ENCODE measurements around the gene PARD6G.

The PARD6G gene

DNA sequence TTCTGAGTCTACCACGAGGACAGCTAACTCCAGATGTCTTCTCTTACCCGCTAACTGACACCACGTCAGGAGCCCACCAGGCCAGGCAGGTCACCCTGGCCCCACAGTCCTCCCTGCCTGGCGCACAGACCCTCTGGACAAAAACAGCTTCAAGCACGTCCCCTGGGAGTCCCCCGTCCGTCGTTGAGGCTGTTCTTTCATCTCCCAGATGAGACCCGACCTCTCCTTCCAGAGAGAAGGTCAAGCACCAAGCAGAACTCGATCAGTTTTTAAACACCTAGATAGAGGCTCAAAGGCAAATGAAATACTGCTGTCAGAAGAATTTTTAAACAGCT lies 57.8 kb downstream of the PARD6G start:
- no peak for DNase-seq

DNA sequence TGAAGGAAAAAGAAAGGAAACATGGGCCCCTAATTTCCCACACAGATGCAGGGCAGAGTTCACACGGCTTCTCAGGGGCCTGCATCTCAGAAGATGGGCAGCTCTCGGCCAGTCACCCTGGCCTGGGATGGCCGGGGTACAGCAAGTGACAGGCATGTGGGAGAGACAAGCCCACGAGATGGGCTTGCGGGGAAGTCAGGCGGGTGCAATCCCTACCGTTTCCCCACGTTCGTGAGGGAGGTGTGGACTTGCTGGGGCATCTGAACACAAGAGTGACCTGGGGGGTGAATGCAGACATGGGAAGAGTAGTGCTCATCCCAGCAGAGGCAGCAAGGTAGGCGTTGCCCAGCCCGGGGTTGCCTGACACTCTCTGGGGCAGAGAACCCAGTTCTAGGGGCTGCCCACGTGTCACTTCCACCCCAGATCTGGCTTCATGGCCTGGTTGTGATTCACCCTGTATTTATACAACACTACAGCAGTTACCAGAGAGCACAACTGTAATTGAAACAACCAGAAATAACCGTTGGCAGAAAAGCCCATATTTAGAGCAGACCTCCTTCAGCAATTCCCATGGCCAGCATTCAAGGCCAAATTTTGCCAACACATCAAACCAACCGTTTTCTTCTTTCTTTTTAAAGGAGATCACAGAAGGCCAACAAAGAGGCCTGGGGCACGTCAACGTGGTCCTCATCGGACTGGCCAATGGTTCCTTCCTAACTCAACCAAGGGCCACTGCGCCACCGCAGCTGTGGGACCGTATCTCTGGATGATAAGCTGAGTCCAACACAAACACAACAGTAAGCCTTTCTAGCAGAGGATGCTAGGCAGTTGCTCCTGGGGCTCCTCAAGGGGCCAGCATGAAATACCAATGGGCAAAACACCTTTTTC lies 58.4 kb downstream of the PARD6G start:
- DNase-seq = no peak

DNA sequence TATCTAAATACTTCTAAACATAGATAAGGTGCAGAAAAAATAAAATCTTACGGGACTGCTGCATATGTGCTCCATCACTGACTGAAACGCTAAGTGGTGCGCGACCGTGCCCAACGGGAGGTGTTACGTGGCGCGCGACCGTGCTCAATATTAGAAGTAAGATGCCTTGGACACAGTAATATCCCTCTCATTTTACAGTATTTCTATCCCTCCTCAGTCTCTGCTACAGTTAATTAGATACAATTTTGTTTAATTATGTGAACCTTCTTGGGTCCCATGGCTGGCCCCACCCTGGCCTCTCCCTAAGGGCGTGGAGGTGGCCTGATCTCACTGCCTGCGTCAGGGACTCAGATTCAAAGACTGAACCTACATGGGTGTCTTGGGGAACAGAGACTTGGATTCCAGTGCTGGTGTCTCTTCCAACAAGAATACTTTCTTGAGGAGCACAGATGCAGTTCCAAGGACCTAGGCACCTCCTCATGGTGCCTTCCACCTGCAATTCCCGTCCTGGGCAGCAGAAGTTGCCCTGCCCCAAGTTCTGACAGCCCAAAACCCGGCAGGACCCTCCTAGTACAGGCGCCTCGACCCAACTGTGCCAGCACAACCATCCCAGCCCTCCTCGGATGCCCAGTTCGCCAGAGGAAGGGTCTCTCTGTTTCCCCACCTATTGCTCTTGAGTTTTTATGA lies 59.2 kb downstream of the PARD6G start:
- DNase-seq = no peak

DNA sequence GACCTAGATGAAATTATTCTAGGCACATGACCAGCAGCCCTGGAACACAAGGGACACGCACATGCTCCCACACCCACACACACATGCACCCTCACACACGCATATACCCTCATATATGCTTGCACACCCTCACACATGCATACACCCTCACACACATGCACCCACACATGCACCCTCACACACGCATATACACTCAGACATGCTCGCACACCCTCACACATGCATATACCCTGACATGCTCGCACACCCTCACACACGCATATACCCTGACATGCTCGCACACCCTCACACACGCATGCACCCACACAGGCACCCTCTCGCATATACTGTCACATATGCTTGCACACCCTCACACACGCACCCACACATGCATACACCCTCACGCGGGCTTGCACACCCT lies 61.8 kb downstream of the PARD6G start:
- no peak for DNase-seq

DNA sequence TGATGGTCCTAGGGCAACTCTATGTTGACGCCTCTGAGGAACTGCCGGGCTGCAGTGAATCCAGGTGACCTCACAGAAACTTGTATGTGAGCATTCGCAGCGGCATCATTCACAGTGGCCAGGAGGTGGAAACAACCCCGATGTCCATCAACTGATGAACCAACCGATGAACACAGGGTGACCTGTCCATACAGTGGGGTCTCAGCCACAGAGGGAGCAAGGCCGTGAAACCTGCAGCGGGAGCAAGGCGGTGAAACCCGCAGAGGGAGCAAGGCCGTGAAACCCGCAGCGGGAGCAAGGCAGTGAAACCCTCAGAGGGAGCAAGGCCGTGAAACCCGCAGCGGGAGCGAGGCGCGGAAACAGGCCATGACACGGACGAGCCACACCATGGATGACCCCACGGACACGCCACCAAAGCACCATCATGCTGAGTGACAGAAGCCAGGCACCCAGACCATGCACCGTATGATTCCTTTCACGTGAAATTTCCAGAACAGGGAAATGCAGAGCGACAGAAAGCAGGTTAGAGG lies 63.0 kb downstream of the PARD6G start:
- no peak for DNase-seq

DNA sequence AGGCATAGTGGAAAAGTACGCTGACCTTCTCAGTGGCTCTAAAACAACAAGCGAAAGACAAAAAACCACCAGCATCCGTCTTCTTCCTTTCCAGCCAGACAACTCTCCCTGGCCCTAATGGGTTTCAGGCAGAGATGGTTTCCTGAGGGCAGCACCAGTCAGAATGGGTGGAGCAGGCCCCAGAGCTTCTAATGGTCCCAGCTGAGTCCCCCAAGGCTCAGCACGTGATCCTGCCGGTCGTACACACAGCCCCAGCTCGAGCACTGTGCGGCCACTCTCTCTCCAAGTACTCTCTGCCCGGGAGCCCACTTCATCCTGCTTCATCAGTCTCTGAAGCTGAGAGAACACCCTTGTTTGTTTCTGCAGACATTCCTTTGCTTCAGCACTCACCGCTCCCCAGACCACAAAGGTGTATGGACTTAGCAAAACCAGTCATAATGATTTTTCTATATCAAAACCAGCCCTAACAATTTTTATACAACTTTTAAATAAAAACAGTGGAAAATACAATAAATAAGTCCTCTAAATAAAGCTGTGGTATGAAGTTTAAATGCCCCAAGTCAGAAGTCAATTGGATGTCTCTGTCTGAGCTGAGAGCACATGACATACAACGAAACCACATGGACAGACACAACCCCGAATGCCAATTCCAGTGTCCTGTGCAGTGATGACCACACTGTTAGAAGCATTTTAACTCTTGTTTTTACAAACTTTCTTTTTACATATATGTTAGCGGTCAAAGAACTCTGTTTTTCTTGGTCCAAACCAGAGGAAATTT lies 63.9 kb downstream of the PARD6G start:
- no peak for DNase-seq

DNA sequence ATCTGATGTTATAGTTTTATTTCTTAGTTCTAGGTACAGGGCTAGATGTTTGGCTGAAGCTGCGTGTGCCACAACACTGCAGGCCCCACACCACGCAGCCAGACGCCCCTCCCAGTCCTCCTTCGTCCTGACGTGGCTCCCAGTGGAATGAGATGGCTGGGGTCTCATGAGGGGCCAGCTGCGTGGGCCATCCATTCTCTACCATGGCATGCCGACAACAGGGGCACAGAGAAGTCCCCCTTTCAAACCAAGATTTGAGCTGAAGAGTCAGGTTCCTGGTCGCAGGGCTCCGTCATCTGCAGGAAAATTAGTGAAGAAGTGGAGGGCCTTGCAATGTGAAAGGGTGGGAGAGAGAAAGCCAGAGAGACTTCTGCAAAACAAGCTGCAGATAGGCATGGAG lies 64.5 kb downstream of the PARD6G start:
- DNase-seq = no peak

DNA sequence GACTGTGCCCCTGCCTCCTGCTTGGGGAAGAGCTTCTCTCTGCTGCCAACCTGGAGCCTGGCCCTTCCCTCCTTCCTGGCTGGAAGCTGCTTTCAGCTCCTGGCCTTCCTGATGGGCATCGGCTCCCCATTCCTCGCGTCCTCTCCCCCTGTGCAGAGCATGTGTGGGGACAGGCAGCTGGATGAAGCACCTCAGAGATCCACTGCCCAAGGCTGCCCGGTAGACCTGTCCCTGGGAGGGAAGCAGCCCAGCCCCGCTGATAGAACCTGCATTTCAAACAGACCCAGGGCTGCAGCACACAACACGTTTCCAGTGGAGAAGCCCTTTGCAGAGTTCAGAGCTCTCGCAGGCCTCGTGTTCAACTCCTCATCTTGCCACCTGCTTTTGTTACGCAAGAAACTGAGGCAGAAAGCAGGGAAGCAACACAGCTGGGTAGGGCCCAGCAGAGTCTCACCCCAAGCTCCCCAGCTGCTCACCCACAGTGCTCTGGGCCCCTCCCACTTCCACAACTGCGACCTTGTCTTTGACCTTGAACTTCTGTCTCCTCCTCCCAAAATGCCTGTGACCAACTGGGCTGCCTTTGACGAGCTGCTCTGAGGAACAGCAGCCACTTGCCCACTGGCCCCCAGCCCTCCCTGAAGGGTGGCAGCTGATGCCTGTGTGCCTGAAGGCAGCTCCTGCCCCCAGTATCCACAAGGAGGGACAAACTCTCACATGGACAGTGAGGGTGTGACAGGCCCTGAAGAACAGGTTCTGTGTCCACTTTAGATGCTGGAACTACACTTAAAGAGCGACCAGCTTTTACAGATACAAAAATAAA lies 65.5 kb downstream of the PARD6G start:
- no peak for DNase-seq

DNA sequence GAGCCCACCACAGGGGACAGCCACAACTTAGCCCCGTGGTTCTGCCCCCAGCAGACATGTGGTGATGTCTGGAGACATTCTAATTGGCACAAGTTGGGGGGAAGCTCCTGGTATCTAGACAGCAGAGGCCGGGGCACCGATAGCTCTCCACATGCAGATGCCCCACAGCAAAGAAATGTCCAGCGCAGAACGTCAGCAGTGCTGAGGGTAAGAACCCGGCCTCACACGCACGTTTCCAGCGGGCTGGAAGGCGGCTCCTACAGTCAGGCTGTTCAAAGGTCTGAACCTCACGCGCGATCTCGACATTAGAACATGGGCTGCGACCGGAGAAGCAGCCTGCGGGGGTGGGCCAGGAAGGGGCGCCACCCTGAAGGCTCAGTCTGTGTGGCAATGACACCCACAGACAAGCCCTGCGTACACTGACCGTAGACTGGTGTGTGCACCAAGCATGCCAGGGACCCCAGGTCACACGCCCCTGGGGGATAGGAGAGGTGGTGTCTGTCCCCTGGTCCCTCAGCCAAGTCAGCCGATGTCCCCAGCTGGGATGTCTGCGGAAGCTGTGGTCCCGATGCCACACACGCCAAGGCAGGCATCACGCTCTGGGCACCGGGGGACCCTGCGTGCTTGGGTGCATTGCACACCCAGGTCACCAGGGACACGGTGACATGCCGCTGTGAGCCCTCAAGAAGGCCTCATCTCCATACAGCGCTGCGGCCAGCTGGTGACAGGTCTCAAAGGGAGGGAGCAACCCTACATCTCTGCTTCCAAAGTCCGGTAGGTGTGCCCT lies 66.3 kb downstream of the PARD6G start:
- no peak for DNase-seq

DNA sequence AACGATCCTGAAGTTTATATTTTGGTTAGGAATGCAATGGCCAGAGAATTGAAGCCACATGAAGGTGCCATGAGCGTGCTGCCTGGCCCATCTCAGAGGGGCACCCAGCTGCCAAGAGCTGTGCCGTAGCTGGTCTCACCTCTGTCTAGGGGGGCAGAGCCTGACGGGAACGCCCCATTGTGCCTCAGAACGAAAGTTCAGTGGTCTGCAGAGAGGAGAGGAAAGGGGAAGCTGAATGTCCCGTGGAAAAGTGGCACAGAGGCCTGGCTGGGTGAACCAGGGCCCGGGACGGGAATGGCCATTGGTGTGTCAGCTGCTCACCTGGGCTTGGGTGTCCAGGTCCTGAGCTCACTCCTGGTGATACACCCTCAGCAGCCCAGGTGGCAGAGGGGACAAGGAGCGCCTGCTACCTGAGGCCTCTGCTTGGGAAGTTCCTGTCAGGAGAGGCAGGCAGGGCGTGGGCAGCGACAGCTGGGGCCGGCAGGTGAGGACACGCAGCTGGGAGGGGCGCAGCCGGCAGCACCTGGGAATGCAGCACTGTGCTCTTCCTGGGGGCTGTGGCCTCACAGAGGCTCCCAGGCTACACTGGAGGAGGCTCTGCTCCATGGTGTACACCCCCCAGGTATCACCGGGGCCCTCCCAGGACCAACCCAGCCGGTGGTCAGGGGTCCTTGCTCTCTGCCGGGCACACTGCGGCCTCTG lies 67.3 kb downstream of the PARD6G start:
- no peak for DNase-seq

DNA sequence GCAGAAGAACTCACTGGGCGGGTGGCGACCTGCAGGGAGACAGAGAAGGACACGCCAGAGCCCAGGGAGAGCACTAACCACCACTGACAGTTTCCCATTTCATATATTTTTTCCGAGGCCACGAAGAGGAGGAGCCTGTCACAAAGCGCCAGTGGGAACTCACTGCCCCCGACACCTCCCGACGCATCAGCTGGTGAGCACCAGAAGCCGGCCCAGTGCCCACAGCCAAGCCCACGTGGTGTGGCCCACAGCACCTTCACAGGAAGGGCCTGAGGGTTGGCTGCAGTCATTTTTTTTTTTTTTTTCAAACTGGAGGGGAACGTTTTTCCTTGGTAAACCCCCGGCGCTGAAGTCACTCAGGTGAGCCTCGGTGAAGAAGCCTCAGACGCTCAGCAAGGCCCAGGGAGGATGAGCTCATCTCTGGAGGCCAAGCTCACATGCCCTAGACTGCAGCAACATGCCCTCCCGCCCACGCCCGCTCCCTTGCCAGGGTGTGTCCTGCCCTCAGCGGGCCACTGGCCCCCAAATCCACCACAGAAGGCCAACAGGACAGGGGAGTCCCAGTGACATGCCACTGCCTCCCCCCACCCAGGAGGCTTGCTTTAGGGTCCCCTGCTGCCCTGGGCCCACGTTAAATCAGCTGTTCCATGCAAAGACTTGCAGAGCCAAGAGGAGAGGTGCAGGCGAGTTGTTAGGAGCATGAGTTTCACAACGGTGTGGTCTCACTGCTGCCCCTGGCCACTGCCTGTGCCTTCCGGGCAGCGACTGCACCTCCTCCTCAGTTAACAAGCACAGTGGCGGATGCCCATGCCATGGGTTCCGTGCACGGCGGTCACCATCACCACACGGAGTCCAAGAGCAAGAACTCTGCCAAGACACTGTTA lies 68.1 kb downstream of the PARD6G start:
- DNase-seq = no peak

DNA sequence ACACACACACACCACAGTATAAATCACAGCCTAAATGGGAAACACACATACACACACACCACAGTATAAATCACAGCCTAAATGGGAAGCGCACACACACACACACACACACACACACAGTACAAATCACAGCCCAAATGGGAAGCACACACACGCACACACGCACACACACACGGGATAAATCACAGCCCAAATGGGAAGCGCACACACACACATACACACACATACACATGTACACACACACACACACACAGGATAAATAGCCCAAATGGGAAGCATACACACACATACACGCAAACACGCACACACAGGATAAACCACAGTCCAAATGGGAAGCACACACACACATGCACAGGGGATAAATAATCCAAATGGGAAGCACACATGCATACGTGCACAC lies 70.2 kb downstream of the PARD6G start:
- no peak for DNase-seq

DNA sequence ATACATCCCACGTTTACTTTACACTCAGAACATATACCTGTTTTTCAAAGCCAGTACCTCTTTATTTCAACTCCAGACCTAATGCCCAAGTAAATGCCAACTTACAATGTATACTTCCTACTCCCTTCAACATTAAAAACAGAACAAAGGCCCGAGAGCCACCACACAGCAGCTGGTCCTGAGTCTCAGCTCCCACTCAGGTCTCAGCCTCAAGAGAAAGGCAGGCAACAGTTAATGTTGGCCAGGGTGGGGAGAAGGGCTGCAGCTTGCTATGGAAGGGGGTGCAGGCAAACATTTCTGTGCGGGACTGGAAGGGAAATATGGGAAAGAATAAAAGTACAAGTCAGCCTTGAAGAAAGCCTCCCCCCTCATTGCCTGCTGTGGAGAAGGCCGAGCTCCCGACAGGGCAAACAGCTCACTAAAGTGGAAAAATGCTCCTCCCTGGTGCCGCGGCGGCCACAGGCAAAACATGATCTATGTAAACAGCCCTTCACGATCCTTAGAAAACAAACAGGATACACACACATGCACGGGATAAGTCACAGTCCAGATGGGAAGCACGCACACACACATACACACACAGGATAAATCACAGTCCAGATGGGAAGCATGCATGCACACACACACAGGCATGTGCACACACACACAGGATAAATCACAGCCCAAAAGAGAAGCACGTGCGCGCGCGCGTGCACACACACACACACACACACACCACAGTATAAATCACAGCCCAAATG lies 70.8 kb downstream of the PARD6G start:
- no peak for DNase-seq

DNA sequence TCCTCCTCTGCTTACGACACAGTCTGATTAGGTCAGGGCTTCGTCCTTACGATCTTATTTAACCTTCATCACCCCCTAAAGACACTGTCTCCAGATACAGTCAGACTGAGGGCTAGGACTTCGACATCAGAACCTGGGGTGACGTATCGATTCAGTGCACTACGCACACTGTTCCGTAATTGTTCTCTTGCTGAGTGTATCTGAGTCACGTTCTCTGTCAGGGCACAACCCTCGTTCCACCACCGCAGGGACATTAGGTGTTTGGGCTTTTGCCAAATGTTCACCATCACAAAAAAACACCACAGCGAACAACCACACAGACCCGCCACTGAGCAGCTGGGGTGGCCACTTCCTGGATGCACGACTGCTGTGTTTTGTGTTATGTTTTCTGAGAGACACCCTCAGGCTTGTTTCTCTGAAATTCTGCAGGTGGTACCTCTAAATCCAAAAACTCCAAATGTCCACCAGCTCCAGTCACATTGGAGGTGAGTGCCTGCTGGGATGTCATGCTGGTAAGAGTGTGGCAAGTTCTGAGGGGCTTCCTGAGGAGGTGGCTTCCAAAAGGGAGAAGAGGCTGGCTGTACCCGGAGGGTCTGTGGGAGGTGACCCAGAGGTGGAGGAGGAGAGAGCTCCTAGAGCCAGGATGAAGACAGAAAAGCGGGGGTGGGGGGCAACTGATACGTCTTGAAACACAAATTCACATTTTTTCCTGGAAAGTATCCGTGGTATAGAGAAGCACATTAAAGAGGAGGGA lies 71.7 kb downstream of the PARD6G start:
- peak; percentile 61 to 81 for DNase-seq

DNA sequence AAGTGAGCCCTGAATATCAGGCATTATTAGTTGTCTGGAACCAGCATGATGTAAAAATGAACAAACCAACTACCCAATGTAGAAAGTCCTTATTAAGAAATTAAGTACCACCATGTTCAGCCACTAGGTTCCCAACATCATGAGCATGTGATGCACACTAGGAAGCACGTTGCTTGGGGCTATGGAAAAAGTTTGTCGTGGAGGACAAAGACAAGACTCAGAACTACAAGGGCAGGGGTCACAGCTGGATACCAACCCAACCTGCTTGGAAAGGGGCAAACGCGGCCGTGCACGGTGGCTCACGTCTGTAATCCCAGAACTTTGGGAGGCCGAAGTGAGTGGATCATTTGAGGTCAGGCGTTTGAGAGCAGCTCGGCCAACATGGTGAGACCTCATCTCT lies 74.3 kb downstream of the PARD6G start:
- DNase-seq = no peak

DNA sequence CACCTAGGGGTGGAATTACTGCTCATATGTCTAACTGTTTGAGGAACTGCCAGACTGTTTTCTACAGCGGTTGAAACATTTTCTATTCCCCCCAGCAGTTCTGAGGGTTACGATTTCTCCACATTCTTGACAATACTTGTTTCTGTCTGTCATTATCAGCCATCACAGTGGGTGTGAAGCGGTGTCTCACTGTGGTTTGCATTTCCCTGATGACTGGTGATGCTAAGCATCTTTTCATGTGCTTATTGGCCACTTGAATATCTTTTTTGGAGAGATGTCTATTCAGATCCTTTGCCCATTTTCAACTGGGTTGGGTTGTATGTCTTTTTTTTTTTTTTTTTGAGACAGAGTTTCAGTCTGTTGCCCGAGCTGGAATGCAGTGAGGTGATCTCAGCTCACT lies 75.3 kb downstream of the PARD6G start:
- DNase-seq = peak in 1 of 2 donors; percentile 51

DNA sequence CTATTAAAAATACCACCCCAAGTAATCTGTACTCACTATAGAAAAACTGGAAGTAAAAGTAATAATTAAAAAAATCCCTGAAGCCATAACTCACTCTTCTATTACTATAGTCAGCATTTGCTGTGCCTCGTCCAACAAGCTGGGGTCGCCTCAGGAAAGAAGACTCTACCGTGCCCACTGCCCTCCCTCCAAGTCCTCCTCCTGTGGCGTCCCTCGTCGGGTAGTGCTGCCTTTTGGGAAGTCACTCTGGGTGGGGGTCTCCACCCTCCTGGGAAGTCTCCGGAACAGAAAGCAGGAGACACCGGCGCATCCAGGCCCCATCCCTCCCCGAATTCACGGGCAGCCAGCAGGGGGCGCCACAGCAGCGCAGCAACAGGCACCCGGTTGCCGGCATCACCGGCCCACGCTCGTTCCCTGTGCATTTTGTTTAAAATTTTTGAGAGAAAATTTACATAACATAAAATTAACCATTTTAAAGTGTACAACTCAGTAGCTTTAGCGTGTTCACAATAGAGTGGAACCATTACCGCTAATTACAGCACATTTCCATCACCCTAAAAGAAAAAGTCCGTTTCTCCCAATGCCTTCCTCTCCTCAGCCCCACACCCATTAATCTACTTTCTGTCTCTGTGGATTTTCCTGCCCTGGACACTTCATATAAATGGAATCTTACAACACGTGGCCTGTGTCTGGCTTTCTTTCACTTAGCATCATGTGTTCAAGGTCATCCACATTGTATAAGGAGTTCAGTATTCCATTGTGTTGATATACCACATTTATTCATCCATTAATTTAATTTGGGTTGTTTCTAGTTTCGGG lies 76.1 kb downstream of the PARD6G start:
- peak; percentile 11 to 55 for DNase-seq
